NCI-H146 (cell line): ENCODE data around the gene XRCC5.

Source experiments
- DNase-seq: peaks from one replicate; lab custom pipeline; 2025; lab: John Stamatoyannopoulos, UW

Gene XRCC5

DNA sequence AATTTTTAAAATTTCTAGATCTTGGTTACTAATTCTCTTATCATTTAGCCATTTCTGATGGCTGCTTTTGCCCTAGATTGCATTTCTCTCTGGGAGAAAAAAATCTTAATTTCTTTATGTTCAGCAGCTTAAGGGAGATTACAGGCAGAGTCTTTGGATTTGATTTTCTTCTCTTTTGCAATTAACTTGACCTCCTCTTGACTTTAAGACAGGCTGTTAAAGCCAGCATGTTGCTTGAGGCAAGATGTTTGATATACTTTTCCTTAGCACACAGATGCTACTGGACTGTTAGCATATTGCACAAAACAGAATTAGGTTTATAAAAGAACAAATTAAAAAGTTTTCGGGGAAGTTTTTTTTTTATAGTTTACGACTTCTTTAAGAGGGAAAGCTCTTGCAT, 50.0 kb downstream of the XRCC5 start:
- no peak for DNase-seq

DNA sequence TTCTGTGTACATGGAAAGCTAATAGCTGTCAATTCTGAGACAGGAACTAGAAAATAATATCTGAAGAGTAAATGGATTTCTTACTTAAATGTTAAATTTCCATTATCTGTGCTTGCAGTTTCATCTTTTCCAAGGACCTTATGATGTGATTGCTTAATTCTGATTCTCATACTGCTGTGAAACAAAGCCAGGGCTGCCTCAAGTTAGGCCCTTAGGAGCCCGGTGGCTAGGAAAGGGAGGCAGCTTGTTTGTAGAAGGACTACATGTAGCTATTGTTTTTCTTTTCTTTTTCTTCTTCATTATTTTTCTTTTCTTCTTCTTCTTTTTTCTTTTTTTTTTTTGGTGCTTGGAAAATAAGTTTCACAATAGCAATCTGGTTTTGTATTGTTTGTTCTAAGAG, 50.5 kb downstream of the XRCC5 start:
- no peak for DNase-seq

DNA sequence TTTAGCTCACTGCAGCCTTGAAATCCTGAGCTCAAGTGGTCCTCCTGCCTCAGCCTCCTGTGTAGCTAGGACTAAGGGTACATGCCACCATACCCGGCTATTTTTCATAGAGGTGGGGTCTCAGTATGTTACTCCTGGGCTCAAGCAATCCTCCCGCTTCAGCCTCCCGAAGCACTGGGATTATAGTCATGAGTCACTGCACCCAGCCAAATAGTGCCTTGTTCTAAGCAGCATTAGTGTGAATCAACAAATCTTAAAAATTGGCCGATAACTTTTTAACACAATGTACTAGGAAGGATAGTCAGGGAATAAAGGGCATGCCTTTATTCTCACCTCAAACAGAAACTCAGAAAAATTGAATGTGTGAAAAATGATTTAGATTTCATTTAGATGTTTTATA, 51.6 kb downstream of the XRCC5 start:
- DNase-seq, result no peak

DNA sequence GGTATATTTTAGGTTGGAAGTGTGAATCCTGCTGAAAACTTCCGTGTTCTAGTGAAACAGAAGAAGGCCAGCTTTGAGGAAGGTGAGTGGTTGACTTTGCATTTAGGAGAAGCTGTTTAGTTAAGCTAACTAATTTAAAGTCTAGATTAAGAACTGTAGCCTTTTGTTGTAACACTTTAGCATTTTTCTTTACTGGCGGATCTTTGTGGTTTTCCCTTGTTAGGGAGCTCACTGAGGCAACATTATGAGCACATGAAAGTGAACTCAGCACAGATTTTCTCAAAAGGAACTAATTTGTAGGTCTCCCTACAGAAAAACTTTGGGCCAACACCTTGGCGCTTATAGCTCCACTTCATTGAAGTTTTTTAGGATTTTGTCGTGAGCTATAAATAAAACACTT, 52.8 kb downstream of the XRCC5 start:
- DNase-seq, result no peak

DNA sequence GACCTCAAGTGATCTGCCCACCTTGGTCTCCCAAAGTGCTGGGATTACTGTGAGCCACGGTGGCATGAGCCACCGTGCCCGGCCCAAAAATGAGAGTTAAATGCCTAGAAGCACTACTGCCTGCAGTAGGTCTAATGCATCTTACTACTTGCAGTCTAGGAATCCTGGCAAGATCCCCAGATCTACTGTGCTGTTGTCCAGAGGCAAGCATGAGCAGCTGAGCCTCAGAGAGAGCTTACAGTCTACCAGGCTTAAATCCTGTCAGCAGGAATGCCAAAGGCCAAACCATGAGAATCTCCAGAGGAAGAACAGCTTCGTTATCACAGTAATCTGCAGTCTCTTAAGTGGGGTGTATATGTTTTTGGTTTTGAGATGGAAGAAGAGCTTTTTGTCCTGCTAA, 54.4 kb downstream of the XRCC5 start:
- no peak for DNase-seq

DNA sequence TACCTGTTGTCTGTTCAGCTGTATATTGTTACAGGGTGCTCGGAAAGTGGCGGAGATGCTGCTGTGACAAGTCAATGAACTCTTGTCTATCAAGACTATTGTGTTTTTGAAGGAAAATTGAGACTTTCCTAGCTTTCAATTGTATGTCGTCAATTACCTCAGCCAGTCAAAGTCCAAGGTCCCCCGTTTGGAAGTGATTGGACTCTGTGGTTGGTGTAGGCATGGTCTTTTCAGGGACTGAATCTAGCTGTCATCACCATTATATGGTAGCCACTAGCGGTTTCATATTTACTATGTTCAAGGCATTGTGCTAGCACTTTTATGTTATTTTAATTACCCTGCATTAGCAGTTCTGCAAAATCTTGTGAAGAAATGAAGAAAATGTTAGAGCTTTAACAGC, 54.9 kb downstream of the XRCC5 start:
- no peak for DNase-seq

DNA sequence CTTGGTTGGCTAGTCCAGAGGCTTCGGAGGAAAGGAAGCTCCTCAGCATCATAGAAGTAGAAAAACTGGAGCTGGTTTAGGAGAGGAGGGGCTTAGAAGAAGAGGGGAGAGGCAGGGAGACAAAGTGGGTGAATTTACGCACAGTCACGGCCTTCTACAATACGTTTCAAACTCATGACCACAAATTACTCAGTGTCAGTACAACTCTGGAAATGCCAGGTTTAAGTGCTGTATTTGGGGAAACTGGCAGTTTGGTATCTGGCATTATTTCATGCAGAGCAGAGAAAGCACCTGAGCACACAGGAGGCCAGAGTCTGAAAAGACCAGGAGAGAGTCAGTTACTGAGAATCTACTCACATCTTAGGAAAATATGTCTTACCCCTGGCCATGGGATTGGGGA, 55.4 kb downstream of the XRCC5 start:
- no peak for DNase-seq

DNA sequence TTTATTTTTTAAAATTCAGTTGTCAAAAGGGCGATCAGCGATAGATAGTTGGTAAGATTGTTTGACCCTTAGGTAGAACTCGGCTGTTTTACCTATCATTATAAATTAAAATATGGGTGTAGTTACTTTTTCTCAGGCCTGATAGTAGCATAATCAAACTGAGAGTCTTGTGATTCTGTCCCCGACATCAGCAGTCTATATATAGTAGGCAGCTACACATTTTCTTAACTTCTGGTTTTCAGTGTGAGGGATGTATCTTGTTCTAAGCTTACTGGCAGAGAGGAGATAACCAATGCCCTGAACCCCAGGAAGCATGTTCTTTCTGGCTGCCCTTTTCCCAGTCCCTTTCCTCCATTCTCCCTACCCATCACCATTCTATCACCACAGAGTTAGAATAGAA, 56.6 kb downstream of the XRCC5 start:
- DNase-seq, result no peak

DNA sequence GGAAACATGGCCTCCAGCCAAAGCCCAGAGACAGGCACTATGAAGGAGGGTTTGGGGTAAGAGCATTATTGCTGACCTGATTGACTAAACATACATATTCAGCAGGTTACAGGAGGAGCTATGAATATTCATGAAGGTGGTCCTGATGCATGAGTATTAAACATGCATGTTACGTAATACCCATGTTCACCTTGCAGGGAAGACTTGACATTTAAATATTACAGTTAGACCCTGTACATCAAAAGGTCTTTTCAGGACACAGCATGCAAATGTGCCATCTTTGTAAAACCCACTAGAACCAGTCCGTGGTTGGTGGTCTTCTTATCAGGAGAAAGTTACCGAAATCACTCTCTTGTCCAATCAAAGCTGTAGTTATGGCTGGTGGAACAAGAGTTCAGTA, 59.9 kb downstream of the XRCC5 start:
- no peak for DNase-seq

DNA sequence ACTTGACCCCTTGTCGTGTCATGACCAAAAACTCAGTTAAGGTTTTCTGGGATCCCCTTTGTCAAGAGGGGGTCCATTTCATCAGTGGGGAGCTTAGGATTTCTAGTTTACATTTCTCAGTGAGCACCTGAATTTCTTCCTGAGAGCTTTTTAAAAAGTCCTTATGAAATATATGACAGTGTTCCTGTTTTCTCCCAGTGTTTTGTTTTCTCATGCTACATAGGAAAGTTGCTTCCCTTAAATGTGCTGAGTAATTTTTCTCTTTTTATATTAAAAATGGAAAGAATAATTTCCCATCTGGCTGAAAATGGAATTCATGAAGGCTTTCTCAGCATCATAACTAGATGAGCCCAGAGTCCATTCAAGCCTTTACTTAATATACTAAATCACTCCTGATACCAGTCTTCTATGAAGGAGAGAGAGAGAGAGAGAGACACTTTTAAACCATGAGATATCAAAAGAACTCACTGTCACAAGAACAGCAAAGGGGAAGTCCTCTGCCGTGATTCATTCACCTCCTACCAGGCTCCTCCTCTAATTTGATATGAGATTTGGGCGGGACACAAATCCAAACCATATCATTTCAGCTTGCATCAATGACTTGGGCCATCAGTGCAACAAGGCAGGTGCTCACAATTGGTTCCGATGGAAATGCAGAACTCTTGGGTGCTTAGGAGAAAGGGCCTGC, 61.1 kb downstream of the XRCC5 start:
- DNase-seq, result no peak

DNA sequence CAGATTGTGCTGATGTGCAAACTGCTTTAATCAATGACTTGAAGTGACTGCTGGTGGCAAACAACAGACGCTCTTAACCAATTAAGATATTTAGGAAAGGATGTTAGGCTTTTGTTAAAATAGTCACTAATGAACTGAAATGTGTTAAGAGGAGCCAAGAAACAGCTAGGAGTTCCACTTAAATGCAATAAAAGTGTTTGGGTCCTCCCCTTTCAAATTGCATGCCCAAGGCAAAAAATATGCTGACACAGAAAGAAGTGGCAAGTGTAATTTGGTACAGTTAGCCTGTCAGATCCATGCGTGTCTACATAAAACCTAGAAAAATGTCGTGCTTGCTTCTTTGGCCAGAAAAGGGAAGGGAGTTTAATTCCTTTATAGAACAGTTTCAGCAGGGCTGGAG, 61.9 kb downstream of the XRCC5 start:
- no peak for DNase-seq

DNA sequence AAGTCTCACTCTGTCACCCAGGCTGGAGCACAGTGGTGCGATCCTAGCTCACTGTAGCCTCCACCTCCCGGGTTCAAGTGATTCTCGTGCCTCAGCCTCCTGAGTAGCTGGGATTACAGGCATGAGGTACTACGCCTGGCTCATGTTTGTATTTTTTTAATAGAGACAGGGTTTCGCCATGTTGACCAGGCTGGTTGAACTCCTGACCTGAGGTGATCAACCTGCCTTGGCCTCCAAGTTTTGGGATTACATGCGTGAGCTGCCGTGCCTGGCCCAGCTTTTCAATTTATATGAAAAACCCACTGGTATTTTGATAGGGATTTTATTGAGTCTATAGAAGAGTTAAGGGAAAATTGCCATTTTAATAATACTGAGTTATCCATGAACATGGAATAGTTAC, 63.3 kb downstream of the XRCC5 start:
- no peak for DNase-seq

DNA sequence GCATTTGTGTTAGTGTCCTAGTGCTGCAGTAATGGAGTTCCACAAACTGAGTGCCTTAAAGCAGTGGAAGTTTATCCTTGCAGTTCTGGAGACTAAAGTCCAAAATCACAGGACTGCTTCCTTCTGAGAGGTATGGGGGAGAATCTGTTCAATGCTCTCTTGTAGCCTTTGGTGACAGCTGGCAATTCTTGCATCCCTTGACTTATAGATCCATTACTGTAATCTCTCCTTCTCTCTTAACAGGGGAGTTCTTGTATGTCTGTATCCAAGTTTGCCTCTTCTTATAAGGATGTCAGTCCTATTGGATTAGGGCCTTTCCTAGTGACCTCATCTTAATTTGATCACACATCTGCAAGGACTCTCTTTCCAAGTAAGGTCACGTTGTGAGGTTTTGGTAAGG, 69.9 kb downstream of the XRCC5 start:
- no peak for DNase-seq

DNA sequence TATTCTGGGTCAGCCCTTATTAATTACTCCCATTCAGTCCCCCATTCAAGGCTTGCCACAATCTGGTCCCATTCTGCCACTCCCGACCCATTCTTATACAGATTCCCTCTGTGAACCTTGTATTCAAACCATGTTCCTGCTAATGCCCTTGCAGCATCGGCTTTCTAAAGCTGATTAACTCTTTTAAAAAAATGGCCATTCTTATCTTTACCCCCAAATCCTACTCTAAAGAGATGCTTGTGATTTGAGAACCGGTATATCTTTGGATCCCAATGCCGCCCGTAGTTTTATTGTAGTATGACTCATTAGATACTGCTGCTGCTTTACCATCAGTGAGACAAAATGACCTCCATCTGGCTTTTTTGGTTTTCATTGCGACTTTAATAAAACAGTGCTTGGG, 72.2 kb downstream of the XRCC5 start:
- DNase-seq, result no peak

DNA sequence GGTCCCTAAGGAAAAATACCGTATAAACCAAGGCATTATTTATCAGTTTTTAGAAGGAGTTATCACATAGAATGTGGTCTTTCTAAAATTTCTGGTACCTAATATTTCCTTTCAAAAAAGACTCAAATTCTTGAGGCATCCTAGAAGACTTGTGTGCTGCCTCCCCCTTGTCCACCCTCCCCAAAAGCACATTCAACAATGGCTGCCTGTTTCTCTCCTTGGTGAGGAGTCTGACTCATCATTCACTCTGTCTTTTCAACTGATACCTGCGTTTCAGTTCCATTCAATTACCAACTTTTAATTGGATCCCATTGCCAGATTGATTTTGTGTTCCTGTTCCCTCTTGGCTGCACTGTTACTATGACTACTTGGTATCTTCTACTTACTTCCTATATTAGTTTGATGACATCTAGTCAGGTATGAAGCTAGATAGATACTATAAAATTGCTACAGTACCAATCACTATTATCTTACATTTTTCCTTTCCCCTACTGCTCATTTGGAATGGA, 72.9 kb downstream of the XRCC5 start:
- DNase-seq, result no peak

DNA sequence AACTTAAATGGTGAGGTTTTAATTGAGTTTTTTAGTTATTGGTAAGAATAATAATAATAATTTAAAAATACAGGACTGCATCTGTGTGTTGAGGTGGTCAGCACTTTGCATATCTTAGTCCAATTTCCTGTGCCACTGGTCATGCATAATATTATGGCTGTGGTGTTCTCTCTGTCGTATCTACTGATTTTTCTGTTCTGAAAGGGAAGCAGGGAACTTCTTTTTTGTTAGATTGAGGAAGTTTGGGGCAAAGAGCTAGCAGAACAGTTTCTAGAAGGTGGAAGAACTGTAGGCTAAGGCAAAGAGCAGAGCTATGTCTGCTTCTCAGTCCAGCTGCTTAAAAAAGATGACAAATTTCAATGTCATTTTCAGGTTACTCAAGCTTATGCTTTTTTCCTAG, 74.3 kb downstream of the XRCC5 start:
- no peak for DNase-seq

DNA sequence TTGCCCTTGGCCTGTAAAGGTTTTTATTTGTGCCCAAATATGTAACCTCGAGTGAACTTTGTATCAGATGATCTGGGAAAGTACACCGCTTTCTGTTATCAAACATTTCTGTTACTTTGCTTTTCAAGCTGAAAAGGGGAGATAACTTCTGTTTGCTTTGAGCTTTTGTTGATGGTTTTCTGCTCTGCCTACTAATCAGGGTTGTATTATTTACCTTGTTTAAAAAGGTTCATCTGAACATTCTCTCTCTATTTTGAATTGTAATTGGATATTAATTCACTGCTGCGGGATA, 79.4 kb downstream of the XRCC5 start:
- peak; percentile 27 for DNase-seq

DNA sequence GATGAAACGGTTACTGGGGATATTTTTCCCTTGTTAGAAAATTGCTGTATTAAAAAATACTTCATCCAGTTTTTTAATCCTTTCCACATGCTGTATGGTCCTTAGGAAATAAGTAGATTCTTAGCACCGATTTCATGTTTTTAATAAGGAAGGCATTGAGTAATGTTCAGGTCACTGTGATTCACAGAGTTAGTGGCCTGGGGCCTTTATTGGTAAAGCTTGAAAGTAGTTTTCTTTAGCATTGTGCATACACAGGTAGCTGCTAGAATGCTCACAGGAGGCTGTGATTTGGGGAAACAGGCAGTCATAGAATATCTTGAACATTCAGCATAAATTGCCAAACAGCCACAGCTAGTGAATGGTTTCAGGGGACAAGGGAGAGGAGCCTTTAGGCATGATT, 79.8 kb downstream of the XRCC5 start:
- peak; percentile 6 for DNase-seq

DNA sequence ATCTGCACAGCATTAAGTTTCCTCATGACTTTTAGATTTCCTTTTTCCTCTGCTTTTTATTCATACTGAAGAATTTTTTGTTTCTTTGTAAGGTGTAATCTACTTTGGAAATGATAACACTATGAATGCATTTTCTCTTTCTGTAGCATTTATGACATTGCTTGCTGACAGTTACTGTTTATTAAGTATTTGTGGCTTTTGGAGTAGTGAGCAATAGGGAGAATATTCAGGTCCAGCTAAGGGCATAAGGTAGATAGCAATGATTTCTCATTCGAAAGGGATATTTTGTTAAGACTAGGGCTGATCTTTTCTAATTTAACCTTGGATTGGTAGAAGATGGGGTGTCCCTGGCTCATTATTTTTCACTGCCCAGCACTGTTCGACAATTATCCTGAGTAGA, 80.3 kb downstream of the XRCC5 start:
- no peak for DNase-seq

DNA sequence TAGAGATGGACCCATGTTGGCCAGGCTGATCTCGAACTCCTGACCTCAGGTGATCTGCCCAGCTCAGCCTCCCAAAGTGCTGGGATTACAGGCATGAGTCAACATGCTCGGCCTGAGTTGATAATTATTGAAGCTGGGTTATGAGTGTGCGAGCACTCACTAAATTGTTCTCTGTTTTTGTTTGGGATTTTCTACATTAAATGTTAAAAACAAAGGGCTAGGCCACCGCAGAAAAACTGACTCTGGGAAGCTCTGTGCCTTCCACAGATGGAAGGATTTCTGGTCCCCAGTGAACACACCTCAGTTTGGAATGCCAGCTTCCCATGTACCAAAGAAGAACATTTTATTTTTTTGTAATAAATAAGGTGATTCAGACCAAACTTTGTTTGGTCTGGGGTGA, 83.0 kb downstream of the XRCC5 start:
- DNase-seq, result no peak

DNA sequence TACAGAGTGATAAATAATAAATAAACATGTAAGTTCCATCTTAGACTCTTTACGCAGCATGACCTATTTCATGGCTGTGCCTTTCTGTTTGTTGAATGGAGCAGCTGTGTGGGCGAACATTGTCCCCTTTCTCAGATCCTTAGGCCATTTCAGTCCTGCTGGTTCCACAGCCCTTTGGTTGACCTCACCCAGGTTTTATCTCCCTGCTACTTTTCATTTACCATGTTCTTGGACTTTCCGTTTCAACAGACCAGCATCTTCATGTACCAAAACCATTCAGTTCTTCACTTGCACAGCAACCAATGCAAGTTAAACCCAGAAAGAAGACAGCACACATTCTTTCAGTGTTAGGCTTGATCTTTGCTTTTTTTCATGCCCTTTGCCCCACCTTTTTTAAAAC, 83.8 kb downstream of the XRCC5 start:
- no peak for DNase-seq

DNA sequence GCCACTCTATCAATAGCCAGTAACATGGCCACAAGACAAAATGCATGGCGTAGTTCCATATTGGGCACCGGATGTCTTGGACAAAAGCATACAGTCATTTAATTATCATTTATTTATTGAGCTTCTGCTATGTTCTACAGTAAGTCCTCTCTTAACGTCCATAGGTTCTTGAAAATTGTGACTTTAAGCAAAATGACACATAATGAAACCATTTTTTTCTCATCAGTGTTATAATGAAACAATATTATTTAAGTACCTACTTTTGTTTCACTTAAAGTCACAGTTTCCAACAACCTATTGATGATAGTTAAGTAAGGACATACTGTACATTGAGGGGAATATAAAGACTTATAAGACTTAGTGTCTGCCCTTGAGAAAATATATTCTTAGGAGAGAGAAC, 84.9 kb downstream of the XRCC5 start:
- no peak for DNase-seq

DNA sequence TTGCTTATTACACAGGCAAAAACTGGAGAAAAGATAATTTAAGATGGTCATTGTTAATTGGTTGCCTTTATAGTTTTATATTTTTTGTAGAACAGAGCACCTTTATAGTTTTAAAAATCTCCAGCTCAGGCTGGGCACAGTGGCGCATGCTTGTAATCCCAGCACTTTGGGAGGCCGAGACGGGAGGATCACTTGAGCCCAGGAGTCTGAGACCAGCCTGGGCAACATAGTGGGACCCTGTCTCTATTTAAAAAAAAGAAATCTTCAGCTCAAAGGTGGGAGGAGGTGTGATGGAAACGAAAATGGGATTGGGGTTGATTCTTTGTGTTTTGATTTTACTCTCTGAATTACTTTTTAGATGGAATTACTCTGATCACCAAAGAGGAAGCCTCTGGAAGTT, 85.4 kb downstream of the XRCC5 start:
- DNase-seq, result no peak

DNA sequence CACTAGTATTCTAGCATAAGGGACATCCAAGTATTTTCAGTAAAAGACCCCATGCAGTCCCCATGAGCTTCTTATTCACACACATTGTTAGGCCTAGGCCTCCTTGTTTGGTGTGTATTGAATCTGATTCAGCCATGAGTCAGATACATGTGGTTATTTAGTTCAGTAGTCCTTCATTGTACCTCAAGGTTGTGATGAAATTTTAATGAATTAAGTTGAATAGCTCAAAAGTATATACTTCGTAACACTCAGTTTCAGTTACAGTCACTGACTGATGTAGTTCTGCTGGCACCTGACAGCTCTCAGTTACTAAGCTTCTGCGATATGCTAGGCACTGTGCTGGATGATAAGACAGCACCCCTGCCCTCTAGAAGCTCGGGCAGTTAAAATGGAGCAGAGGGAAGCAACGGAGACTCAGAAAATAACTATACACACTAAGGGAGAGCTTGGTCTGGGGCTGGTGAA, 86.4 kb downstream of the XRCC5 start:
- no peak for DNase-seq
